GM12878 (cell line): ENCODE data around the gene GALNS. TPM values are rescaled to one million over a fixed set of nuclear protein-coding genes. Genes with fewer than 3 reads are reported as not detected.

Experiments
- E2F8 ChIP-seq: fragments of 450-650 bp; IDR thresholded peaks from 2 replicates; pipeline ENCODE4 v1.6.1; 2018; ENCODE audit warnings: mild to moderate bottlenecking, low read depth, moderate library complexity; ENCODE audit not compliant: partially characterized antibody
- ZNF592 ChIP-seq: fragments of 450-650 bp; IDR thresholded peaks from 2 replicates; pipeline ENCODE4 v1.6.1; 2017; ENCODE audit warnings: mild to moderate bottlenecking, moderate library complexity
- polyA plus RNA-seq, 11 experiments: library from polyadenylated mRNA; depleted of rRNA in 4 of 11; unstranded in 6 of 11; stranded (reverse) in 5 of 11; fragments of >200 nt; fragmentation: Nextera tagmentation in 4 of 11; fragmentation: Illumina TruSeq in 1 of 11; extraction: Ambion mirVana in 4 of 11; extraction: Trizol in 1 of 11; gene quantifications; 1 replicate in 1 of 11; 2 replicates in 10 of 11; pipeline versions ENCODE4 v1.2.1 to v1.2.3, GENCODE V29; 2011 to 2016; ENCODE audit warnings: inconsistent platforms in 2 of 11, missing spikeins in 2 of 11, low read depth in 1 of 11
- total RNA-seq, 4 experiments: library from RNA; depleted of rRNA in 3 of 4; stranded (reverse); fragments of >200 nt in 3 of 4; fragmentation: Illumina TruSeq in 1 of 4; extraction: Trizol in 1 of 4; gene quantifications; 2 replicates each; pipeline versions ENCODE4 v1.2.1 to v1.2.3, GENCODE V29; 2013 to 2021

GALNS gene
- total and polyA plus RNA-seq, 10 of the 15 experiments (the other 5 are each of a cell fraction or from before 2014, with no cell fraction given) = 0.37 to 12.4 (median 5.3) TPM

- no peak for TF ChIP-seq E2F8
- no peak for TF ChIP-seq ZNF592
These were observed 43.3 kb upstream of the GALNS start (continued) for GRCh38 chr16:88899901-88900661.
